HG02884 (cell line): ENCODE data around the gene CACNA1S.

Source experiments
- ATAC-seq: cut with Tn5 transposase; IDR thresholded peaks from one replicate; pipeline ENCODE4 v1.9.1; 2021; ENCODE audit warnings: mild to moderate bottlenecking, moderate library complexity; ENCODE audit not compliant: unreplicated experiment

CACNA1S gene

GRCh38 chr1:201140235-201140940 lies 28.2 kb upstream of the CACNA1S start:
- ATAC-seq: no peak

GRCh38 chr1:201139756-201140155 lies 27.5 kb upstream of the CACNA1S start:
- ATAC-seq: no peak

DNA sequence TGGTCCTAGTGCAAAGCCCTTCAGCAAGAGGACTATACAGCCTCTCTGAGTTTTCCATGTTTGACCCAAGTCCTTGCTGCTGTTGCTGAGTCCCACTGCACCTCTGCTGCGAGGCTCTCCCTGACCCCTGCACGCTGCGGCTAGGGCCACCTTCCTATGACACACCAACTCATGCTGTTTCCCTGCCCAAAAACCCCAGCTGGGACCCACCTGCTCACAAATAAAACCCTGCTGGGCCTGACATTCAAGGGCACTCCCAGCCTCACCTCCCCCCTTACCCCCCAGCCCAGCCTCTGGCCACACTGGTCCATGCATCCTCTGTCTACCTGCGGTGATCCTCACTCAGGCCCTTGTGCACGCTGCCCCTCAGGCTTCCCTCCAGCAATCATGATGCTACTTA lies 27.1 kb upstream of the CACNA1S start:
- no peak for ATAC-seq

DNA sequence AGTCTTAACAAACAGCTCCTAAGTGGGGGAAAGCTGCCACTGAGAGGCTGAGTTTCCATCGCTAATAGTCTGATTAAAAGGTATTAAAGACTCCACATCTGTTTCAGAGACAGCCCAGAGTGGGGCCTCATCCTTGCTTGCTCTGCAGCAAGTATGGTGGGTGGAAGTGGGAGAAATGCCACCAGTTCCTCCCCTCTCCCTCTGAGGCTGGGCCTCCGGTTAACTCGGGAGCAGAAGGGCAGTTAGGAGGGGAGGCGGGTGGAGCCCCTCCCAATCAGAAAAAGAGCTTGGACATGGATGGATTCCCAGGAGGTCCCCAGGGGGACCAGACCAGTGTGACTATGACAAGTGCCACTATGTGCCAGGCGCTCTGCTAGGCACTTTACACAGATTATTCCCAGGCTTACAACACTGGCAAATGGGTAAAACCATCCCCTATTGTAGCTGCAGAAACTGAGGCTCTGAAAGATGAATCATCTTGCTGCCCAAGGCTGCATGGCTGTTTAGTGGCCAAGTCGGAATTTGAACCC lies 26.1 kb upstream of the CACNA1S start:
- no peak for ATAC-seq

DNA sequence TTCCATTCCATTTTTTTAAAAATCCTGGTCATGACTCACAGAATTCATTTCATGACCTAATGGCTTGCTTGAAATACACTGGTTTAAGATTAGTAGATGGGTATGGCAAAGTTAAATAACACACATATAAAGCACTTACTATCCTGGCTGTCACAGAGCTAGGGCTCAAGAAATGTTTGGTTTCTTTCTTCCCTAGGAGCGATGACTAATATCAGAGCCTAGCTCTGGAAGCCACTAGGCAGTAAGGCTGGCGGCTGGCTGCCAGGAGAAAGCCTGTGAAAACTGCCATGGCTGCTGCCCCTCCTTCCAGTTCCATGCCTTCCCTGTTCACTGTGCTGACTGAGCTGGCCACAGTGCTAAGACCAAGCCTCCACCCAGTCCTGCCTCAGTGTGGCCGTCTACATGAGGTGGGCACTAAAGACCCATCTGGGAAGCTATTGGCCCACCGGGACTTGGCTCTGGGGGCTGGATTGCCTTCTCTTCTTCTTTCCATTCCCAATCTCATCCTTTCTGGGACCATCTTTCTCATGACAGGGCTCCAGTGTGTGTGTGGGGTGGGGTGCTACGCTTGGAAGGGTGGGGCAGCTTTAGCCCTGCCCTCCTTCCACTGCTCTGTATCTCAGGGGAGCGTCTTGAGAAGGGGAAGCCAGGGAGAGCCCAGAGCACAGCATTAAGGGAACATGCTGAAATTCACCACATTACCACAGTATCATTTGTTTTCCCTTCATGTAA lies 25.5 kb upstream of the CACNA1S start:
- ATAC-seq: no peak

GRCh38 chr1:201137024-201137392 lies 24.8 kb upstream of the CACNA1S start:
- ATAC-seq: no peak

DNA sequence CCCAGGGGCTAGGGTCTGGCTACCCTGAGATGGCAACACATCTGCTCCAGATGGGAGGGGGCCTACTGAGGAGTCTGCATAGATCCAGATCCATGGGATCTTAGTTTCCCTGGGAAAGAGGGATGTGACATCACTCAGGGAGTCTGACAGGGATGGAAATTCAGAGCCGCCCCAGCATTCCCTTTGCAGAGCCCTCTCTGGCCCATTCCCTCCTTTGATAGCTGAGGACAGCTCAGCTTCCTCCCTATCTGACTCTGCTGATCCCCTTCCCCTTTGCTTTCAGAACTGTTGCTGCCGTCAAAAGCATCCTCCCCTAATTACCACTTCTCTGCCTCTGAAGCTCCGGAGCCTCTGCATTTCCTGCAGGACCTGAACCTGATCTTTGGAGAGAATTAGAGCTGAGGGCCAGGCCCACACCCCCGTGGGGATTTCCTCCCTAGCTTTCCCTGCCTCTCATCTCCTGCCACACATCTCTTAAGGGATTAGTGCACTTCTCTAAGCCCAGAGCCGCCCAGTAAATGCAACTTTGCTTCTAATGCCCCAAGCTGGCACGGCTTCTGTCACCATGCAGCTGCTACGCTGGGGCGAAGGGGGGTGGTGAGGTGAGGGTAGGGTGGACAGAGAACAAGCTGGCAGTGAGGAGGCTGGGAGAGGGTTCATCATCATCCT lies 24.3 kb upstream of the CACNA1S start:
- no peak for ATAC-seq

- ATAC-seq: no peak
Observed at GRCh38 chr1:201134405-201134804, 22.2 kb upstream of the CACNA1S start.

- no peak for ATAC-seq
Observed at GRCh38 chr1:201131398-201131797, 19.2 kb upstream of the CACNA1S start.

- ATAC-seq: no peak
Observed at GRCh38 chr1:201128962-201129361, 16.7 kb upstream of the CACNA1S start.

DNA sequence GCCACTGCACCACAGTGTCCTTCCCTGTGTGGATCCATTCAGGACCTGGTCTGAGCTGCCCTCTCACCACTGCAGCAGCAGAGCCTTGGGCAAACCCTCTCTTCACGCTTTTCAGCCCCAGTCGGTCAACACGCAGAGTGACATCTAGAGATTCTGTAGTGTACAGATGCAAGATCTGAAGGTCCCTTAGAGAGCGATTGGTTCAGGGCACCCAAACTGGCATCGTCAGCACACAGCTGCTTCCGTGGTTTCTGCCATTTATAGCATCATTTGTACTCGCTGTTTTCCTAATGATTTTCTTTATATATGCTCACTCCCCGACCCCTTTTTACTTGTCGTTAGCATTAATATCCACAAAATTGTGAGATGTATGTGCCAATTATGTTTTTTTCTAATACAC lies 16.2 kb upstream of the CACNA1S start:
- ATAC-seq: no peak

DNA sequence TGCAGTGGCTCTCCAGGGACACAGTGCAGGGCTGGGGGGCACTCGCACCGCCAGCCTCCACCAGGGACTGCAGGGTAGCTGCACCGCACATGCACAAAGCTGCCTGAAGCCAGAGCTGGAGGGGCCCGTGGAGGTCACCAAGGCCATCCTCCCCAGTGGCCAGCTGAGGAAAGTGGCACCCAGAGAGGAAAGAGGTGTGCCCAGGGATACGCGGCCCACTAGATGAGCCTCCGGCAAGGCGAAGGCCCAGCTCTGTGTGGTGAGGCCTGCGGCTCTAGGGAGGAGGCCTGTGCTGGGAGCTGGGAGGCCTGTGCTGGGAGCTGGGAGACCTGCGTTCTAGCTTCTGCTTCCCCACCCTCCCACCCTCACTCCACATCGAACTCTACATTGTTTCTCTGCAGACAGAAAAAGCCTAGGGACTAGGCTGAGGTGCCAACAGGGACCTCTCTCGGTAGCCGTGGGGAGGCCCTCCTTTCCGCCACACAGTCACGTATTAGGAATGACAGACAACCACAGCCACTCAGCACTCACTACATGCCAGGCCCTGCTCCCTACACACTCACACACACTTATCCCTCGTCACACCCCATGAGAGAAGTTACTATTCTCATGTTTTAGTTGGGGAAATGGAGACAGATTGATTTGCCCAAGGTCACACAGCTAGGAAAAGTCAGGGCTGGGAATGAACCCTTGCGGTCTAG lies 15.7 kb upstream of the CACNA1S start:
- no peak for ATAC-seq

DNA sequence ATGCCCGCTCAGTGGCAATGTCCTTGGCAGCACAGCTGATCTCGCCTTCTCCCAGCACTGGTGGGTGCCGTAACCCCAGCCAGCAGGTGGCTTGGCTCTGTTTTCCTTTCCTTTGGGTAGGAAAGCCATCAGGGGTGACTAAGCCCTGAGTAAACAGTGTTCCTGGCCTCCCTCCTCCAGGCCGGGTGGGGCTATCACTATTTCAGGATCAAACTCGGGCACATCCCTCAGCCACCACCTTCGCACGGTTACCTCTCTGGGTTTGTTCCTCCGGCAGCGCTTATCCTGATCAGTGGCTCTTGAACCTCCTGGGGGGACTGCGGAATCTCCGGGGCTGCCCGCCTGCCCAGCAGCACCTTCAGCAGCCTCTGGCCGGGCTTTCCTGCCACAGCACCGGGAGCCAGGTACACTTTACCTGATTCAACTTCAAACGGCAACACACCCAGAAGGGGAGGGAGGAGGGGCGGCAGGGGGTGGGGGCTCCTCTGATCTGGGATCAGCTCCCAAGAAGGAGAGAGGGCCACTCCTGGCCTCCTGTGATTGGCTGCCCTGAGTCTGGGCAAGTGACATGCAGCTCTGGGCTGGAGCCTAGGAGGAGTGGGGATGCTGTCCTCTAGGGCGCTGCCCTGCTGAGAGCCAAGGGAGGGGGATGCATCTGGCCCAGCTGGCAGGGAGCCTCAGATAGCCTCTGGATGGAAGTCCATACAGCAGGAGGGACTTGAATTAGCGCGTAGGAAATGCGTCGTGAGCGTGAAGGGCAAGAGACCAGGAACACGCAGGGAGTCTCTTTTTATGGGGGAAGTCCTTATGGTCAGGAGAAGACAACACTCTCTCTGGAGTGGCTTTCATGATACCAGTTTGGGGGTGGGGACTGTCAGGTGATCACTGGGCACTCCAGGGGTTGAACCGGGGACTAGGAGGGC lies 14.9 kb upstream of the CACNA1S start, which contains the start of gene ASCL5:
Gene ASCL5, minus strand, starts transcription at position 353 of the 923 bp plus-strand sequence. CDS start 11,812 bp downstream, outside the sequence.
- ATAC-seq: no peak

DNA sequence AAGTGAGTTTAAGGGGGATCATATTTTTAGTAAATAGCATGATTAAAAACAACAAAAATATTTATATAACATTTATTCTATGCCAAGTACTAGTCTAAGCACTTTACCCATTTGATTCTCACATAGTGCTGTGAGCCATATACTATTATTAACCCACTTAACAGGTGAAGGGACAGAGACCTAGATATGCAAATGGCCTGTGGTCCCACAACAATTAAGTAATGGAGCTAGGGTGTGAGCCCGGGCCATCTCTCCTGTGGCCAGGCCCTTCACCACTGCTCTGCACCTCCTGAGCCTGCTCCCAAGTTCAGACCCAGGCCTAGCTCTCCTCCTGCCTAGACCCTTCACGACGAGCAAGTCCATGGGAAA lies 14.2 kb upstream of the CACNA1S start:
- ATAC-seq: no peak

GRCh38 chr1:201125800-201126199 lies 13.6 kb upstream of the CACNA1S start:
- no peak for ATAC-seq

GRCh38 chr1:201125019-201125418 lies 12.8 kb upstream of the CACNA1S start:
- ATAC-seq: no peak

- no peak for ATAC-seq
Observed at GRCh38 chr1:201123866-201124265, 11.6 kb upstream of the CACNA1S start.

DNA sequence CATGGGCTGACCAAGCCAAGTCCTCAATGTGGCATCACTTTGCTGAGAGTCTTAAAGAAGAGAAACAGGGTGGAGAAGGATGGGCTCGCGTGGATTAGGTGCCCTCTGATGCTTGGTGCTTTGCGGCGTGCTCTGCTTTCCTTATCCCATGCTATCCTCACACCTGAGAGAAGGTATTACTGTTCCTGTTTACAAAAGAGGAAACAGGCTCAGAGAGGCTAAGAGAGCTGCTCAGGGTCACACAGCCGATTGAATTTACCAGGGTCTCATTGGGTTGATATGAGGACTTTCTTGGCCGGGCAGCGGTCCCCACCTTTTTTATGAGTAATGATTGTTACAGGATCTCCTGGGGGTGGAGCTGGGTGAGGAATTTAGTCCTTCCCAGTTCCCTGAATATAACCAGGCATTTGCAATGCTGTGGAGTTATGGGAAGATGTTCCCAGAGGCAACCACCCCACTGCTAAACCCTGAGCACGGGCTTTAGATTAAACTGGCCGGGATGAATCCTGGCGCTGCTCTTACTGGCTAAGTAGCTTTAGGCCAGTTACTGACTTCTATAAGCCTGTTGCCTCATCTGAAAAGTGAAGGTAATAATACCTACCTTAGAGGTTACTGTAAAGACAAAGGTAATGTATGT lies 10.2 kb upstream of the CACNA1S start:
- ATAC-seq: no peak
